Fibroblast of lung (primary cell): ENCODE results near the gene PROSER2.

Experiments used
- EZH2 ChIP-seq: IDR thresholded peaks from 2 replicates; pipeline ENCODE4 v1.5.1; 2012; ENCODE audit warnings: low read length, control low read depth, mild to moderate bottlenecking; ENCODE audit errors: missing control alignments
- TF ChIP-seq, protein P1 (sequence below), 2 donors: IDR thresholded peaks in 1 of 2; conservative IDR thresholded peaks in 1 of 2; 1 replicate in 1 of 2; 2 replicates in 1 of 2; pipeline ENCODE4 v1.5.1; 2011 to 2012; ENCODE audit warnings: low read length in 2 of 2, control low read depth in 1 of 2, inconsistent platforms in 1 of 2, low read depth in 1 of 2, mild to moderate bottlenecking in 1 of 2

DNA sequence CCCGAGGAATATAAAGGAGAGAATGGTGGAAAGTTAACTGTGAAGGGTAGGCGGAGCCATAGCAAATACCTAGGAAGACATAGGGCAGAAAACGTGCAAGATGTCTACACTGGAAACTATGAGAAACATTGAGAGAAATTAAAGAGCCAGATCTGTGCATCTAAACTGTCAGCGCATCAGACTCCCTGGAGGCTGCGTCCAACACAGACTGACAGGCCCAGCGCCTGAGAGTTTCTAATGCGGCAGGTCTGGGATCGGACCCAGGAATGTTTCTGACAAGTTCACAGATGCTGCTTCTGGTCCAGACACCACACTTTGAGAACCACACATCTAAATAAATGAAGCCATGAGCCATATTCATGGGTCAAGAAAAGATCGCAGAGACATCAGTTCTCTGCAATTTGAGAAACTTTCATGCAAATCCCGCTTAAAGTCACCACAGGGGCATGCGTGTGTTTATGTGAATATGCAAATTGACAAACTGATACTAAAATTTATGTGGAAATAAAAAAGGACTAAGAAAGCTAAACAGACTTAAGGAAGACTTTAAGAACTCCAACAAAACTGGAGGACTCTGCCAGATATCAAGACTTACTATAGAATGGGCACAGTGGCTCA lies 38.8 kb downstream of the PROSER2 start:
- TF ChIP-seq, protein P1, sequence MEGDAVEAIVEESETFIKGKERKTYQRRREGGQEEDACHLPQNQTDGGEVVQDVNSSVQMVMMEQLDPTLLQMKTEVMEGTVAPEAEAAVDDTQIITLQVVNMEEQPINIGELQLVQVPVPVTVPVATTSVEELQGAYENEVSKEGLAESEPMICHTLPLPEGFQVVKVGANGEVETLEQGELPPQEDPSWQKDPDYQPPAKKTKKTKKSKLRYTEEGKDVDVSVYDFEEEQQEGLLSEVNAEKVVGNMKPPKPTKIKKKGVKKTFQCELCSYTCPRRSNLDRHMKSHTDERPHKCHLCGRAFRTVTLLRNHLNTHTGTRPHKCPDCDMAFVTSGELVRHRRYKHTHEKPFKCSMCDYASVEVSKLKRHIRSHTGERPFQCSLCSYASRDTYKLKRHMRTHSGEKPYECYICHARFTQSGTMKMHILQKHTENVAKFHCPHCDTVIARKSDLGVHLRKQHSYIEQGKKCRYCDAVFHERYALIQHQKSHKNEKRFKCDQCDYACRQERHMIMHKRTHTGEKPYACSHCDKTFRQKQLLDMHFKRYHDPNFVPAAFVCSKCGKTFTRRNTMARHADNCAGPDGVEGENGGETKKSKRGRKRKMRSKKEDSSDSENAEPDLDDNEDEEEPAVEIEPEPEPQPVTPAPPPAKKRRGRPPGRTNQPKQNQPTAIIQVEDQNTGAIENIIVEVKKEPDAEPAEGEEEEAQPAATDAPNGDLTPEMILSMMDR (conservative IDR thresholded peaks at IDR 0.05 in 1 of 2, IDR thresholded peaks at IDR 0.05 in 1 of 2; ENCODE audit: low read depth in 1 of 2, low read length in 2 of 2): no peak
- no peak for TF ChIP-seq EZH2
